ENCODE measurements around the gene CCN5. TPM values are rescaled to one million over a fixed set of nuclear protein-coding genes. Genes with fewer than 3 reads are reported as not detected.
"Not testable (repeated sequence)": the region's sequence is repeated elsewhere in the genome, so short reads cannot be mapped to it uniquely, and the experiment has no call there.

CCN5 gene, protein sequence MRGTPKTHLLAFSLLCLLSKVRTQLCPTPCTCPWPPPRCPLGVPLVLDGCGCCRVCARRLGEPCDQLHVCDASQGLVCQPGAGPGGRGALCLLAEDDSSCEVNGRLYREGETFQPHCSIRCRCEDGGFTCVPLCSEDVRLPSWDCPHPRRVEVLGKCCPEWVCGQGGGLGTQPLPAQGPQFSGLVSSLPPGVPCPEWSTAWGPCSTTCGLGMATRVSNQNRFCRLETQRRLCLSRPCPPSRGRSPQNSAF
- 0.37 and 0.50 TPM in 2 replicates for polyA plus RNA-seq (2011; rRNA removed)
- polyA minus RNA-seq (2011; rRNA and poly(A)+ RNA removed), result 0.18 TPM in 1 of 2 replicates, not detected in the other

DNA sequence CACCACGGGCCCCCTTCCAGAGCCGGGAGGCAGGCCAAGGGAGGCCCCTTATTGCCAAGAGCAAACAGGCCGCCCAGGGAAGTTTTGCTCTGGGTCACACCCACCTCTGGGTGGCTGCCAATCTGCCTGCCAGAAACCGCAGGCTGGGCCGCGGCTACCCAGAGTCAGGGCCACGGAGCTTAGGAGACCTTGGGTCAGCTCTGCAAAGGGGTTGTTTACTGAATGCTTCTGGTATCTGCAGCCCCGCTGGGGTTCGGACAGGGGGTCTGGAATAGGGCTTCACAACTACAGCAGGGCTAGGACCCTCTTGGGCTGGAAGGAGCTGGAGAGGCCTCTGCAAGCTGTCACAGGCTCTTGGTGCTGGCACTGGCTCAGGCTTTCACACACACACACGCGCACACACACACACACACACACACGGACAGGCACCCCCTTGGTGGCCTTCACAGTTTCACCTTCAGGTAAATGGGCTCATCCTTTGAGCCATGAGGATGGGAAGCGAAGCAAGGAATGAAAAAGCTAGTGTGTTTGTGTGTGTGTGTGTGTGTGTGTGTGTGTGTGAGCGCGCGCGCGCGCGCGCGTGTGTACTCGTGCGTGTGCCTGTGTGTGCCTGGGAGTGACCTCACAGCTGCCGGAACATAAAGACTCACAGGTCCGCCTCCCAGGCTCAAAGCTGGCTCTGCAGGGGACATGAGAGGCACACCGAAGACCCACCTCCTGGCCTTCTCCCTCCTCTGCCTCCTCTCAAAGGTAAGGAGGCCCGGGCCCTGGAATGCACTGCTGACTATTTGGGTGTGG is at the start of gene CCN5:
TSS of gene CCN5 (plus strand) at position 669 of the 798 bp plus-strand sequence. CDS start at position 691, 22 bp downstream.
- TF ChIP-seq, protein P1, sequence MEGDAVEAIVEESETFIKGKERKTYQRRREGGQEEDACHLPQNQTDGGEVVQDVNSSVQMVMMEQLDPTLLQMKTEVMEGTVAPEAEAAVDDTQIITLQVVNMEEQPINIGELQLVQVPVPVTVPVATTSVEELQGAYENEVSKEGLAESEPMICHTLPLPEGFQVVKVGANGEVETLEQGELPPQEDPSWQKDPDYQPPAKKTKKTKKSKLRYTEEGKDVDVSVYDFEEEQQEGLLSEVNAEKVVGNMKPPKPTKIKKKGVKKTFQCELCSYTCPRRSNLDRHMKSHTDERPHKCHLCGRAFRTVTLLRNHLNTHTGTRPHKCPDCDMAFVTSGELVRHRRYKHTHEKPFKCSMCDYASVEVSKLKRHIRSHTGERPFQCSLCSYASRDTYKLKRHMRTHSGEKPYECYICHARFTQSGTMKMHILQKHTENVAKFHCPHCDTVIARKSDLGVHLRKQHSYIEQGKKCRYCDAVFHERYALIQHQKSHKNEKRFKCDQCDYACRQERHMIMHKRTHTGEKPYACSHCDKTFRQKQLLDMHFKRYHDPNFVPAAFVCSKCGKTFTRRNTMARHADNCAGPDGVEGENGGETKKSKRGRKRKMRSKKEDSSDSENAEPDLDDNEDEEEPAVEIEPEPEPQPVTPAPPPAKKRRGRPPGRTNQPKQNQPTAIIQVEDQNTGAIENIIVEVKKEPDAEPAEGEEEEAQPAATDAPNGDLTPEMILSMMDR (IDR thresholded peaks at IDR 0.05; ENCODE audit: low read depth, low read length), result no peak
- ChIA-PET POLR2A (interaction anchor here (0.6 to 1.6 kb wide), 3 partner anchors 12 to 815 kb away, joined by 3 to 6 read pairs (median 3); no protein-coding TSS in a partner anchor), CTCF (no interaction called here)
- Histone ChIP-seq H3K9me3 (ENCODE audit: control insufficient read depth, insufficient read depth, low read length) (no peaks in the 10 kb centered on the region), H3K4me3 (ENCODE audit: low read depth, low read length) (no peak within 1 kb of the TSS), H3K27ac (ENCODE audit: low read depth, low read length) (no peak within 1 kb of the TSS), H3K27me3 (ENCODE audit: control insufficient read depth, insufficient read depth, low read length) (peaks cover 7% of the 10 kb centered on the region)
- DNase-seq (ENCODE audit: low read depth, low spot score), result no peak

DNA sequence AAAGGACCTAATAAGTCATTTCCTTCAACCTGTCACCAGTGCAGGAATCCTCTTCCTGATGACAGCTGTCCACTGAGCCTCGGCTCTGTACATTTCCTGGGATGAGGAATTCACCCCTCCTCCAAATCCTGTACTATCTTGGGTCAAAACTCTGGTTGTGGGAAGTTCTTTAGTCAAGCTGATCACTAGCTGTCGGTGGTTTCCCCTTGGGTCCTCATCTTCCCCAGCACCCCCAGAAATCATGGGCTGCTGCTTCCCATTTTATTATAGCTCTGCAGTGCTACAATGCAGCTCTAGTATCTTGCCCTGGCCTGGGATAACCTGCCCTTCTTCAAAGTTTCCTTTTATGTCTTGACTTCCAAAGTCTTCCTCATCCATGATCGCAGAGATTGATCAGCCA is 49.1 kb upstream of the CCN5 start:
- POLR2A ChIA-PET, result no interaction called here
- Histone ChIP-seq H3K4me3 (ENCODE audit: low read depth, low read length) (no peak overlapping the region), H3K27me3 (ENCODE audit: control insufficient read depth, insufficient read depth, low read length) (peaks cover 20% of the 10 kb centered on the region), H3K27ac (ENCODE audit: low read depth, low read length) (no peak overlapping the region), H3K9me3 (ENCODE audit: control insufficient read depth, insufficient read depth, low read length) (no peaks in the 10 kb centered on the region)
- TF ChIP-seq, protein P1 (IDR thresholded peaks at IDR 0.05; ENCODE audit: low read depth, low read length), result no peak
- DNase-seq (ENCODE audit: low read depth, low spot score), result no peak
- CTCF ChIA-PET, result interaction anchor here (1.7 kb wide), 1 partner anchor 17 kb away, joined by 7 read pairs; no protein-coding TSS in a partner anchor

DNA sequence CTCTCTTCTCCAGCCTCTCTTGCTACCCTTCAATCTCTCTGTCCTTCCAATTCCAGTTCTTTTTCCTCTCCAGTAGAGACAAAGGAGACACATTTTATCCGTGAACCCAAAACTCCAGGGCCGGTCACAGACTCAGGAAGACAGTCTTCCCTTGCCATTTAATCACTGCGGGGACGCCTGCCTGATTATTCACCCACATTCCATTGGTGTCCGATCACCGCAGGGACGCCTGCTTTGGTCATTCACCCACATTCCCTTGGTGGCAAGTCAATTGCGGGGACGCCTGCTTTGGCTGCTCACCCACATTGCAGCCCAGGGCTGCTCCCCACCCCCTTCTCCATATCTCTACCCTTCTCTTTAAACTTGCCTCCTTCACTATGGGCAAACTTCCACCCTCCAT is 44.3 kb upstream of the CCN5 start:
- H3K4me3 ChIP-seq (ENCODE audit: low read depth, low read length); H3K27ac ChIP-seq (ENCODE audit: low read depth, low read length); POLR2A ChIA-PET; H3K27me3 ChIP-seq (ENCODE audit: control insufficient read depth, insufficient read depth, low read length); DNase-seq (ENCODE audit: low read depth, low spot score); H3K9me3 ChIP-seq (ENCODE audit: control insufficient read depth, insufficient read depth, low read length); CTCF ChIA-PET: not testable (repeated sequence)

DNA sequence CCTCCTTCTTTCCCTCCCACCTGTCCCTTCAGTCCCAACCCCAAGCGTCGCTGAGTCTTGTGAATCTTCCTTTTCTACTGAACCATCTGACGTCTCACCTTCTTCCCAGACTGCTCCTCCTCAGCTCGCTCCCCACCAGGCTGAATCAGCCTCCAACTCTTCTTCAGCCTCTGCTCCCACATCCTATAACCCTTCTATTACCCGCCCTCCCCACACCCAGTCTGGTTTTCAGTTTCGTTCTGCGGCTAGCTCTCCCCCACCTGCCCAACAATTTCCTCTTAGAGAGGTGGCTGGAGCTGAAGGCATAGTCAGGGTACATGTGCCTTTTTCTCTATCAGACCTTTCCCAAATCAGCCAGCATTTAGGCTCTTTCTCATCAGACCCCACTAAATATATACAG is 43.6 kb upstream of the CCN5 start:
- DNase-seq (ENCODE audit: low read depth, low spot score); POLR2A ChIA-PET; H3K27ac ChIP-seq (ENCODE audit: low read depth, low read length); H3K4me3 ChIP-seq (ENCODE audit: low read depth, low read length); H3K27me3 ChIP-seq (ENCODE audit: control insufficient read depth, insufficient read depth, low read length); H3K9me3 ChIP-seq (ENCODE audit: control insufficient read depth, insufficient read depth, low read length): not testable (repeated sequence)
- CTCF ChIA-PET, result interaction anchor here (1.0 kb wide), 1 partner anchor 195 kb away, joined by 4 read pairs; no protein-coding TSS in a partner anchor

DNA sequence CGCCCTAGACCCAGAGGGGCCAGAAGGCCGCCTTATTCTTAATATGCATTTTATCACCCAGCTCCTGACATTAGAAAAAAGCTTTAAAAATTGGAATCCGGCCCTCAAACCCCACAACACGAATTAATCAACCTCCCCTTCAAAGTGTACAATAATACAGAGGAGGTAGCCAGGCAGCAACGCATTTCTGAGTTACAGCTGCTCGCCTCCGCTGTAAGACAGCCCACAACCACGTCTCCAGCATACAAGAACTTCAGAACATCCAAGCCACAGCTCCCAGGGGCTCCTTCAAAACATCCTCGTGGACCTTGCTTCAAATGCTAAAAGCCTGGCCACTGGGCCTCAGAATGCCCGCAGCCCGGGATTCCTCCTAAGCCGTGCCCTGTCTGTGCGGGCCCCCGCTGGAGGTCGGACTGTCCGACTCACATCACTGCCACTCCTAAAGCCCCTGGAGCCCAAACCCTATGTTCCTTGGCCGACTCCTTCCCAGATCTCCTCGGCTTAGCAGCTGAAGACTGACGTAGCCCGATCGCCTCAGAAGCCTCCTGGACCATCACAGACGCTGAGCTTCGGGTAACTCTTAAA is 42.8 kb upstream of the CCN5 start:
- POLR2A ChIA-PET; DNase-seq (ENCODE audit: low read depth, low spot score); H3K27ac ChIP-seq (ENCODE audit: low read depth, low read length); H3K9me3 ChIP-seq (ENCODE audit: control insufficient read depth, insufficient read depth, low read length); H3K4me3 ChIP-seq (ENCODE audit: low read depth, low read length); H3K27me3 ChIP-seq (ENCODE audit: control insufficient read depth, insufficient read depth, low read length): not testable (repeated sequence)
- CTCF ChIA-PET, result interaction anchor here (0.6 to 1.0 kb wide), 2 partner anchors 12 to 194 kb away, joined by 3 to 4 read pairs; no protein-coding TSS in a partner anchor

DNA sequence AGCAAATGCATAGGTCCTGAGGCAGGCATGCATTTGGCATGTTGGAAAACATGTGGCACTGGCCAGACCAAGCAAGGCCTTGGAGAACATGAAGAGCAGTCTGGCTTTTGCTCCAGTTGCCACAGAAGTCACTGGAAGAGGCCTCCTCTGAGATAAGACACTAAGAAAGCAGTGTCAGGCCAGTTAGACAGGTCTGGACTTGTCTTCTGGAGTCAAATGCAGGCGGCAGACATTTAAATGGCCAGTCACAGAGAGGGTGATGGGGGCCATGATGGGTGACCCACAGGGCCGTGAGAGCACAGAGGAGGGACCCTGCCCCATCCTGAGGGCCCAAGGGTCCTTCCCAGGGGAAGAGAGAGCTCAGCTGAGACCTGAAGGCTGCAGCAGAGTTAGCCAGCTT is 36.9 kb upstream of the CCN5 start:
- ChIA-PET CTCF (no interaction called here), POLR2A (no interaction called here)
- Histone ChIP-seq H3K4me3 (ENCODE audit: low read depth, low read length) (no peak overlapping the region), H3K9me3 (ENCODE audit: control insufficient read depth, insufficient read depth, low read length) (no peaks in the 10 kb centered on the region; the same call in 1 of the 2 replicates), H3K27me3 (ENCODE audit: control insufficient read depth, insufficient read depth, low read length) (peaks cover 4% of the 10 kb centered on the region), H3K27ac (ENCODE audit: low read depth, low read length) (no peak overlapping the region)
- TF ChIP-seq, protein P1 (IDR thresholded peaks at IDR 0.05; ENCODE audit: low read depth, low read length), result no peak
- DNase-seq (ENCODE audit: low read depth, low spot score), result no peak
